ENCODE data around the gene LRRFIP1. TPM values are rescaled to one million over a fixed set of nuclear protein-coding genes. Genes with fewer than 3 reads are reported as not detected.

LRRFIP1 gene
- total and polyA plus RNA-seq, 2 of the 13 experiments (the other 11 are each of a cell fraction or from before 2014, with no cell fraction given) = 15.9 to 40.5 TPM

- no peak for TF ChIP-seq ZNF773 (CRISPR knock-in tag; IDR thresholded peaks at IDR 0.05; ENCODE audit: borderline replicate concordance)
- no peak for TF ChIP-seq ZUFSP (CRISPR knock-in tag; IDR thresholded peaks at IDR 0.05; ENCODE audit: borderline replicate concordance)
- peak; percentile 94 for TF ChIP-seq ELF3 (CRISPR knock-in tag; IDR thresholded peaks at IDR 0.05)
- 0 out of 2 replicates have a peak, but pooled peaks have one; percentile 84 for TF ChIP-seq ZNF710 (CRISPR knock-in tag; IDR thresholded peaks at IDR 0.05; ENCODE audit: borderline replicate concordance)
- TF ChIP-seq ZNF121 (CRISPR knock-in tag; IDR thresholded peaks at IDR 0.05) = 0 out of 2 replicates have a peak, but pooled peaks have one; percentile 35
- TF ChIP-seq AGO1 (IDR thresholded peaks at IDR 0.05; ENCODE audit: low read depth, low read length, poor library complexity, severe bottlenecking) = no peak
- TF ChIP-seq DNMT1 (CRISPR knock-in tag; IDR thresholded peaks at IDR 0.05) = peak; percentile 54; the same call in 1 of the 2 replicates
- peak; percentile 97 for TF ChIP-seq ZNF747 (CRISPR knock-in tag; IDR thresholded peaks at IDR 0.05; ENCODE audit: borderline replicate concordance)
- TF ChIP-seq FOXK2 (IDR thresholded peaks at IDR 0.05) = peak; percentile 82
- peak; percentile 94 for TF ChIP-seq ZNF644 (CRISPR knock-in tag; IDR thresholded peaks at IDR 0.05; ENCODE audit: low read depth)
- no peak for TF ChIP-seq CREBL2 (CRISPR knock-in tag; IDR thresholded peaks at IDR 0.05; ENCODE audit: borderline replicate concordance)
- TF ChIP-seq SRSF4 (IDR thresholded peaks at IDR 0.05; ENCODE audit: low read depth, low read length, poor library complexity, severe bottlenecking) = no peak
- no peak for TF ChIP-seq ZNF740 (CRISPR knock-in tag; IDR thresholded peaks at IDR 0.05)
- no peak for TF ChIP-seq ZNF720 (CRISPR knock-in tag; IDR thresholded peaks at IDR 0.05)
- TF ChIP-seq MYPOP (CRISPR knock-in tag; IDR thresholded peaks at IDR 0.05) = peak; percentile 86
- TF ChIP-seq EHMT2 (IDR thresholded peaks at IDR 0.05; ENCODE audit: borderline replicate concordance, low read depth, low read length) = peak; percentile 64; the same call in 1 of the 2 replicates
- TF ChIP-seq ZNF282 (IDR thresholded peaks at IDR 0.05; ENCODE audit: partially characterized antibody) = no peak
- peak; percentile 68; the same call in 1 of the 2 replicates for TF ChIP-seq MEIS1 (CRISPR knock-in tag; IDR thresholded peaks at IDR 0.05; ENCODE audit: borderline replicate concordance)
- peak; percentile 98 for TF ChIP-seq TBX2 (CRISPR knock-in tag; IDR thresholded peaks at IDR 0.05; ENCODE audit: borderline replicate concordance)
- TF ChIP-seq TCF7L2 (IDR thresholded peaks at IDR 0.05; ENCODE audit: low read depth, low read length) = peak; percentile 74
- TF ChIP-seq PAWR (CRISPR knock-in tag; IDR thresholded peaks at IDR 0.05; ENCODE audit: borderline replicate concordance) = no peak
- TF ChIP-seq ZNF567 (CRISPR knock-in tag; IDR thresholded peaks at IDR 0.05; ENCODE audit: borderline replicate concordance) = peak; percentile 72; the same call in 1 of the 2 replicates
- TF ChIP-seq ASH2L (IDR thresholded peaks at IDR 0.05; ENCODE audit: insufficient read length, low read depth, low read length) = peak; percentile 74
- TF ChIP-seq ZNF251 (CRISPR knock-in tag; IDR thresholded peaks at IDR 0.05) = no peak
- peak; percentile 89 for TF ChIP-seq SP5 (CRISPR knock-in tag; IDR thresholded peaks at IDR 0.05; ENCODE audit: borderline replicate concordance, low read depth)
These were observed 13.2 kb upstream of the LRRFIP1 start (continued) for GRCh38 chr2:237614151-237614720.

Measured in HepG2 (cell line).